ENCODE measurements around the gene OTUB2. TPM values are rescaled to one million over a fixed set of nuclear protein-coding genes. Genes with fewer than 3 reads are reported as not detected.

OTUB2 gene
- total RNA-seq, 1 donor from 2014 or later = 1.9 TPM

DNA sequence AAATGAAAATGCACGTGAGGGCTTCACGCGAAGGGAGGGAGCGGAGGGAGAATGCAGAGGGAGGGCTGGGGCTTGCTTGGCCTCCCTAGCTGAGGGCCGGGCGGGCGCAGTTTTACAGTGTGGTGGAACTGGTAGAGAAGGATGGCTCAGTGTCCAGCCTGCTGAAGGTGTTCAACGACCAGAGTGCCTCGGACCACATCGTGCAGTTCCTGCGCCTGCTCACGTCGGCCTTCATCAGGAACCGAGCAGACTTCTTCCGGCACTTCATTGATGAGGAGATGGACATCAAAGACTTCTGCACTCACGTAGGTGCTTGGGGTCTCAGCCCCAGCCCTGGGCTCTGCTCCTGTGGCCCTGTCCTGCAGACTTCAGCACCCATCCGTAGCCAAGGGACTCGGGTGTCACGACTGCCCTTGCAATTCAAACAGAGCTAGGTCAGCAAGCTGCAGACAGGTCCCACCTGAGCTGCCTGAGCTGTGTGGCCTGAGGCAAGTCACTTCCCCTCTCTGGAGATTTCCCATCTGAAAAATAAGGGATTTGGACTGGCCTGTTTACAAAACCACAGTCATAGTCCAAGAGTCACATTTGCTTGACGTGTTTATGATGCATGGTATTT is 18.4 kb downstream of the OTUB2 start:
- TF ChIP-seq, protein P1, sequence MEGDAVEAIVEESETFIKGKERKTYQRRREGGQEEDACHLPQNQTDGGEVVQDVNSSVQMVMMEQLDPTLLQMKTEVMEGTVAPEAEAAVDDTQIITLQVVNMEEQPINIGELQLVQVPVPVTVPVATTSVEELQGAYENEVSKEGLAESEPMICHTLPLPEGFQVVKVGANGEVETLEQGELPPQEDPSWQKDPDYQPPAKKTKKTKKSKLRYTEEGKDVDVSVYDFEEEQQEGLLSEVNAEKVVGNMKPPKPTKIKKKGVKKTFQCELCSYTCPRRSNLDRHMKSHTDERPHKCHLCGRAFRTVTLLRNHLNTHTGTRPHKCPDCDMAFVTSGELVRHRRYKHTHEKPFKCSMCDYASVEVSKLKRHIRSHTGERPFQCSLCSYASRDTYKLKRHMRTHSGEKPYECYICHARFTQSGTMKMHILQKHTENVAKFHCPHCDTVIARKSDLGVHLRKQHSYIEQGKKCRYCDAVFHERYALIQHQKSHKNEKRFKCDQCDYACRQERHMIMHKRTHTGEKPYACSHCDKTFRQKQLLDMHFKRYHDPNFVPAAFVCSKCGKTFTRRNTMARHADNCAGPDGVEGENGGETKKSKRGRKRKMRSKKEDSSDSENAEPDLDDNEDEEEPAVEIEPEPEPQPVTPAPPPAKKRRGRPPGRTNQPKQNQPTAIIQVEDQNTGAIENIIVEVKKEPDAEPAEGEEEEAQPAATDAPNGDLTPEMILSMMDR (IDR thresholded peaks at IDR 0.05) = no peak
- DNase-seq (ENCODE audit: low spot score) = no peak
- Mint-ChIP-seq H3K27ac (ENCODE audit: unreplicated experiment) (no peak overlapping the region), H3K9me3 (ENCODE audit: low read depth) (no peaks in the 10 kb centered on the region), H3K4me1 (ENCODE audit: low read depth) (no peaks in the 10 kb centered on the region), H3K27me3 (ENCODE audit: low read depth) (no peaks in the 10 kb centered on the region), H3K4me3 (ENCODE audit: unreplicated experiment) (no peak overlapping the region), H3K36me3 (ENCODE audit: low read depth) (peaks cover 9% of the 10 kb centered on the region)

DNA sequence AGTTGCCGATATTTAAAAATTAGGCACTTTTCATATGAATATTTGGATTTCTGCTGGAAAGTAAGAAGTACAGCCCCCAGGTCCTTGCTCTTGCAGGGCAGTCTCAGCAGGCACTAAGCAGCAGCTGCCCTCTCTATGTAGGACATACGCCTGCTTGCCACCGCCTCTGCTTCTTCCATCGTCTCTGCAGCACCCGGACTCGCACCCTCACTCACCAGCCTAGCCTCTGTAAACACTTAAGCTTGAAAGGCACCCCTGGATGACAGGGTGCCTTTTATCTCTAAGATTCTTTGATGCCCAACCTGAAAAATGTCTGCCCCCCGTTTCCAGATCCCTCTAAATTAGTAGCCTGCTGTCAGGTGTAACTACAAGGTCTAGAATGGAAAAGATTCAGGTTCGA is 19.0 kb downstream of the OTUB2 start:
- no peak for DNase-seq (ENCODE audit: low spot score)
- TF ChIP-seq, protein P1 (IDR thresholded peaks at IDR 0.05) = no peak
- H3K4me3 Mint-ChIP-seq (ENCODE audit: unreplicated experiment) = no peak overlapping the region
- H3K27ac Mint-ChIP-seq (ENCODE audit: unreplicated experiment) = no peak overlapping the region
- H3K36me3 Mint-ChIP-seq (ENCODE audit: low read depth) = peaks cover 13% of the 10 kb centered on the region
- no peaks in the 10 kb centered on the region for H3K4me1 Mint-ChIP-seq (ENCODE audit: low read depth)
- H3K9me3 Mint-ChIP-seq (ENCODE audit: low read depth) = no peaks in the 10 kb centered on the region
- H3K27me3 Mint-ChIP-seq (ENCODE audit: low read depth) = no peaks in the 10 kb centered on the region

DNA sequence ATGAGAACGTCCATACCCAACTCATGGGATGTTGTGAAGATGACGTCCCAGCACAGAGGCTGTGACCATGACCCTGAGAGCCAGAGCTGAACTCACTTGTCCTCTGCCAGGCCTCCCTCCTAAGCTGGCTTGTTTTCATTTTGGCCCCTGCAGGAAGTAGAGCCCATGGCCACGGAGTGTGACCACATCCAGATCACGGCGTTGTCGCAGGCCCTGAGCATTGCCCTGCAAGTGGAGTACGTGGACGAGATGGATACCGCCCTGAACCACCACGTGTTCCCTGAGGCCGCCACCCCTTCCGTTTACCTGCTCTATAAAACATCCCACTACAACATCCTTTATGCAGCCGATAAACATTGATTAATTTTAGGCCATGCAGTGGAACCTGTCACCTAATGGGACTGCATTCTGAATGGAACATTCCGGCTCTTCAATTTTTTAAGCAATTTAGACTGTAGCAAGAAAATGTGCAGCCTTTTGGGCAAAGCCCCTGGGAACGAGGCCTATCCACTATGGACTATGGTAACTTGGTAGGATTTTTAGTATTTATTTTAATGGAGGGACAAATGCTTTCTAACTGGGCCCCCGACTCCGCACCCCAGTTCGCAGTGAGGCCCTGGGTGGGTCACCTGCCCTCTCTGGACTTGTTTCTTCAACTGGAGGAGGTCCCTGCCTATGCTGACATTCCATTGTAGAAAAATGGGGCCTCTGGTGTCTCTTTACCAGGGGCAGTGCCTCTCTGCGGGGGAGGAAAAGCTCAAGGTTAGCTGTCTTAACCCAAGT is 19.6 kb downstream of the OTUB2 start:
- TF ChIP-seq, protein P1 (IDR thresholded peaks at IDR 0.05) = no peak
- Mint-ChIP-seq H3K4me3 (ENCODE audit: unreplicated experiment) (no peak overlapping the region), H3K4me1 (ENCODE audit: low read depth) (no peaks in the 10 kb centered on the region), H3K27me3 (ENCODE audit: low read depth) (no peaks in the 10 kb centered on the region), H3K27ac (ENCODE audit: unreplicated experiment) (no peak overlapping the region), H3K36me3 (ENCODE audit: low read depth) (peaks cover 19% of the 10 kb centered on the region), H3K9me3 (ENCODE audit: low read depth) (no peaks in the 10 kb centered on the region)
- DNase-seq (ENCODE audit: low spot score) = no peak

DNA sequence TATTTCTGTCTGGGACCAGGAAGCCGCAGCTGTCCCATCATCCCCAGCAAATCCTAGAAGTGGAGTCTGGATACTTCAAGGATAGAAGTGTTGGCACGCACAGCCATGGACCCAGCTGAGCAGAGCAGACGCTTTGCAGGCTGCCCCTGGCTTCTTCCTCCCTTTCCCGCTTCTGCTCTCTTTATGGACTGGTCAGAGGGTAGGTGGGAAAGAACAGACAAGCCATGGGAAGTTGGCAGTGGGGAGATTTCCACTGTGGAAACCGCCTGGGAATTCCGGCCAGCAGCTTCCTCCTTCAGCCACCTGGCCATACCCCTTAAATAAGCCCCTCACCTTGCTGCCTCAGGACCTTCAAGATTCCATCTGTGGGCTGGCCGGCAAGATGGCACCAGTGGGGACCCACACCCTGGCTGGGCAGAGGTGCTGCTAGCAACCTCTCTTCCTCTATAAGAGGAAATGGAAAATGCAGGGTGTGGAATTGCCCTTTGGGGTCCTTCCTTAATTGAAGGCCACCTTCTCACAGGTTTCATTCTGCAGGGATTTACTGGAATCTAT is 20.6 kb downstream of the OTUB2 start:
- no peaks in the 10 kb centered on the region for H3K27me3 Mint-ChIP-seq (ENCODE audit: low read depth)
- DNase-seq (ENCODE audit: low spot score) = no peak
- H3K36me3 Mint-ChIP-seq (ENCODE audit: low read depth) = peaks cover 23% of the 10 kb centered on the region
- H3K27ac Mint-ChIP-seq (ENCODE audit: unreplicated experiment) = no peak overlapping the region
- H3K4me1 Mint-ChIP-seq (ENCODE audit: low read depth) = no peaks in the 10 kb centered on the region
- TF ChIP-seq, protein P1 (IDR thresholded peaks at IDR 0.05) = no peak
- no peaks in the 10 kb centered on the region for H3K9me3 Mint-ChIP-seq (ENCODE audit: low read depth)
- H3K4me3 Mint-ChIP-seq (ENCODE audit: unreplicated experiment) = no peak overlapping the region

DNA sequence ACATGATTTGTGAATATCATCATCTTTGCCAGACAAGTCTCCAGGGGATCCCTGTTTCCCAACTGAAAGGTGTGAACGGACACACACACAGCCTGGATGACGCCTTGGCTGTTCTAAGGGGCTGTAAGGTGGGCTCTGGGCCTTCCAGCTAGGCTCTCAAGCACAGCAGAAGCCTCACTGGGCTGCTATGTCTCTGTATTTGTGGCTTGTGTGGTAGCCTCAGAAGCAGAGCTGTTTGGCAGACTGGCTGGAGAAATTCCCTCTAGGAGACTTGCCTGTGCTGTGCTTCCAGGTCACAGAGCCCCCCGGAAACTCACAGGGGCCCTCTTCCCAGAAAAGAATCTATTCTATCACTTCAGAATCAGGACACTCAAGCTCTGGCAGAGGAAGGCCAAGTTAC is 21.4 kb downstream of the OTUB2 start:
- Mint-ChIP-seq H3K4me3 (ENCODE audit: unreplicated experiment) (no peak overlapping the region), H3K4me1 (ENCODE audit: low read depth) (no peaks in the 10 kb centered on the region), H3K27me3 (ENCODE audit: low read depth) (no peaks in the 10 kb centered on the region), H3K36me3 (ENCODE audit: low read depth) (peaks cover 29% of the 10 kb centered on the region), H3K9me3 (ENCODE audit: low read depth) (no peaks in the 10 kb centered on the region), H3K27ac (ENCODE audit: unreplicated experiment) (no peak overlapping the region)
- no peak for DNase-seq (ENCODE audit: low spot score)
- TF ChIP-seq, protein P1 (IDR thresholded peaks at IDR 0.05) = no peak
